Measurements from ENCODE around the gene VSTM4.

Gene VSTM4

GRCh38 chr10:49049660-49050059, 65.7 kb downstream of the VSTM4 start:
- DNase-seq (ENCODE audit: low read depth in 2 of 3, low spot score in 2 of 3), result no peak

GRCh38 chr10:49047128-49047639, 68.1 kb downstream of the VSTM4 start:
- DNase-seq (ENCODE audit: low read depth in 2 of 3, low spot score in 2 of 3), result no peak

GRCh38 chr10:49044293-49045193, 70.8 kb downstream of the VSTM4 start:
- DNase-seq (ENCODE audit: low read depth in 2 of 3, low spot score in 2 of 3), result no peak

- no peak for DNase-seq (ENCODE audit: low read depth in 2 of 3, low spot score in 2 of 3)
Observed at GRCh38 chr10:49040601-49041000, 74.7 kb downstream of the VSTM4 start.

GRCh38 chr10:49039409-49039808, 75.9 kb downstream of the VSTM4 start:
- DNase-seq (ENCODE audit: low read depth in 2 of 3, low spot score in 2 of 3), result no peak

- DNase-seq (ENCODE audit: low read depth in 2 of 3, low spot score in 2 of 3), result no peak
Observed at GRCh38 chr10:49038711-49039110, 76.6 kb downstream of the VSTM4 start.

- no peak for DNase-seq (ENCODE audit: low read depth in 2 of 3, low spot score in 2 of 3)
Observed at GRCh38 chr10:49037187-49037586, 78.1 kb downstream of the VSTM4 start.

GRCh38 chr10:49036638-49037037, 78.7 kb downstream of the VSTM4 start:
- no peak for DNase-seq (ENCODE audit: low read depth in 2 of 3, low spot score in 2 of 3)

GRCh38 chr10:49035920-49036319, 79.4 kb downstream of the VSTM4 start:
- DNase-seq (ENCODE audit: low read depth in 2 of 3, low spot score in 2 of 3), result no peak

GRCh38 chr10:49034925-49035324, 80.4 kb downstream of the VSTM4 start:
- DNase-seq (ENCODE audit: low read depth in 2 of 3, low spot score in 2 of 3), result no peak

- no peak for DNase-seq (ENCODE audit: low read depth in 2 of 3, low spot score in 2 of 3)
Observed at GRCh38 chr10:49033939-49034338, 81.4 kb downstream of the VSTM4 start.

GRCh38 chr10:49029666-49030065, 85.7 kb downstream of the VSTM4 start:
- DNase-seq (ENCODE audit: low read depth in 2 of 3, low spot score in 2 of 3), result no peak

GRCh38 chr10:49028639-49029038, 86.7 kb downstream of the VSTM4 start:
- DNase-seq (ENCODE audit: low read depth in 2 of 3, low spot score in 2 of 3), result no peak

GRCh38 chr10:49025347-49025983, 89.9 kb downstream of the VSTM4 start:
- DNase-seq (ENCODE audit: low read depth in 2 of 3, low spot score in 2 of 3), result no peak

- DNase-seq (ENCODE audit: low read depth in 2 of 3, low spot score in 2 of 3), result no peak
Observed at GRCh38 chr10:49024484-49024883, 90.8 kb downstream of the VSTM4 start.

- no peak for DNase-seq (ENCODE audit: low read depth in 2 of 3, low spot score in 2 of 3)
Observed at GRCh38 chr10:49023752-49024151, 91.6 kb downstream of the VSTM4 start.

GRCh38 chr10:49023071-49023470, 92.3 kb downstream of the VSTM4 start:
- no peak for DNase-seq (ENCODE audit: low read depth in 2 of 3, low spot score in 2 of 3)

- DNase-seq (ENCODE audit: low read depth in 2 of 3, low spot score in 2 of 3), result no peak
Observed at GRCh38 chr10:49021685-49022084, 93.6 kb downstream of the VSTM4 start.

GRCh38 chr10:49015700-49016099, 99.6 kb downstream of the VSTM4 start:
- no peak for DNase-seq (ENCODE audit: low read depth in 2 of 3, low spot score in 2 of 3)

GRCh38 chr10:49012603-49013002, 102.7 kb downstream of the VSTM4 start:
- DNase-seq (ENCODE audit: low read depth in 2 of 3, low spot score in 2 of 3), result no peak

GRCh38 chr10:49011756-49012155, 103.6 kb downstream of the VSTM4 start:
- no peak for DNase-seq (ENCODE audit: low read depth in 2 of 3, low spot score in 2 of 3)

GRCh38 chr10:49010865-49011264, 104.5 kb downstream of the VSTM4 start:
- no peak for DNase-seq (ENCODE audit: low read depth in 2 of 3, low spot score in 2 of 3)

Data from activated CD8-positive, alpha-beta memory T cell treated with anti-CD3 and anti-CD28 coated beads for 48 hours (primary cell).